ENCODE data around the gene RNFT2. TPM values are rescaled to one million over a fixed set of nuclear protein-coding genes. Genes with fewer than 3 reads are reported as not detected.
A peak's percentile ranks its signal among the peaks of the same experiment; 100 is the strongest.

RNFT2 gene
- polyA plus RNA-seq, 2 of the 4 experiments (the other 2 are of a cell fraction), result 2.6 to 7.2 TPM

- FAIRE-seq, result no peak
- Histone ChIP-seq H3K4me3 (peak overlapping the region; percentile 64; the same call in 2 of the 3 replicates), H3K9me3 (no peaks in the 10 kb centered on the region), H3K27ac (no peak overlapping the region; a peak in 1 of 6 replicates), H3K4me2 (peak overlapping the region; percentile 84), H3K4me1 (peaks cover 13% of the 10 kb centered on the region; the same call in 2 of the 3 replicates)
- TF ChIP-seq NFE2L2 (conservative IDR thresholded peaks at IDR 0.05; ENCODE audit: low read length), result no peak
- no peak for TF ChIP-seq CBX8 (IDR thresholded peaks at IDR 0.05)
- TF ChIP-seq HDAC2 (IDR thresholded peaks at IDR 0.05), result no peak
- no peak for TF ChIP-seq SMC3 (IDR thresholded peaks at IDR 0.05)
- TF ChIP-seq ZNF302 (CRISPR knock-in tag; IDR thresholded peaks at IDR 0.05), result no peak
- no peak for TF ChIP-seq TFCP2L1 (CRISPR knock-in tag; IDR thresholded peaks at IDR 0.05)
- no peak for TF ChIP-seq USF2 (IDR thresholded peaks at IDR 0.05)
- no peak for TF ChIP-seq FOXS1 (CRISPR knock-in tag; IDR thresholded peaks at IDR 0.05)
- TF ChIP-seq HEYL (CRISPR knock-in tag; IDR thresholded peaks at IDR 0.05), result no peak
- TF ChIP-seq, protein P1, sequence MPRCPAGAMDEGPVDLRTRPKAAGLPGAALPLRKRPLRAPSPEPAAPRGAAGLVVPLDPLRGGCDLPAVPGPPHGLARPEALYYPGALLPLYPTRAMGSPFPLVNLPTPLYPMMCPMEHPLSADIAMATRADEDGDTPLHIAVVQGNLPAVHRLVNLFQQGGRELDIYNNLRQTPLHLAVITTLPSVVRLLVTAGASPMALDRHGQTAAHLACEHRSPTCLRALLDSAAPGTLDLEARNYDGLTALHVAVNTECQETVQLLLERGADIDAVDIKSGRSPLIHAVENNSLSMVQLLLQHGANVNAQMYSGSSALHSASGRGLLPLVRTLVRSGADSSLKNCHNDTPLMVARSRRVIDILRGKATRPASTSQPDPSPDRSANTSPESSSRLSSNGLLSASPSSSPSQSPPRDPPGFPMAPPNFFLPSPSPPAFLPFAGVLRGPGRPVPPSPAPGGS (IDR thresholded peaks at IDR 0.05), result no peak
- no peak for TF ChIP-seq NPAS2 (CRISPR knock-in tag; IDR thresholded peaks at IDR 0.05; ENCODE audit: borderline replicate concordance)
- TF ChIP-seq EHMT2 (IDR thresholded peaks at IDR 0.05; ENCODE audit: low read depth), result no peak
- TF ChIP-seq CHD4 (IDR thresholded peaks at IDR 0.05; ENCODE audit: borderline replicate concordance), result no peak
- no peak for TF ChIP-seq JUN (IDR thresholded peaks at IDR 0.05)
- 80% methylated on average over 9 of the region's 9 CpGs for WGBS (ENCODE audit: missing lambda C conversion rate)
- POLR2A ChIA-PET, result no interaction called here
- CTCF ChIA-PET, result interaction anchor here (1.7 kb wide), 1 partner anchor 146 kb away, joined by 5 read pairs; no protein-coding TSS in a partner anchor
- no peak for ATAC-seq
- peak in 1 of 2 experiments; percentile 17 for DNase-seq (ENCODE audit: low read depth in 1 of 2, low spot score in 1 of 2)
These were observed 2.0 kb upstream of the RNFT2 start for GRCh38 chr12:116735951-116736599.

GRCh38 chr12:116736962-116737773 lies 947 bp upstream of the RNFT2 start:
- DNase-seq (ENCODE audit: low read depth in 1 of 2, low spot score in 1 of 2) (peak in 1 of 2 experiments; percentile 43), FAIRE-seq (no peak)
- CTCF ChIA-PET, result interaction anchor here (1.7 kb wide), 1 partner anchor 145 kb away, joined by 5 read pairs; no protein-coding TSS in a partner anchor

More at GRCh38 chr12:116736962-116737773, 947 bp upstream of the RNFT2 start:
- Histone ChIP-seq H3K4me3 (peak overlapping the region; percentile 64), H3K9me3 (no peaks in the 10 kb centered on the region), H3K27ac (peak overlapping the region; percentile 65 to 92), H3K4me1 (peaks cover 13% of the 10 kb centered on the region; the same call in 2 of the 3 replicates), H3K4me2 (peak overlapping the region; percentile 84)
- 2% methylated on average over 23 of the region's 24 CpGs for WGBS (ENCODE audit: missing lambda C conversion rate)
- 0 out of 6 replicates have a peak, but pooled peaks of 1 of the 2 experiments have one; percentile 20 for ATAC-seq
- TF ChIP-seq CHD4 (IDR thresholded peaks at IDR 0.05; ENCODE audit: borderline replicate concordance) (no peak), NPAS2 (CRISPR knock-in tag; IDR thresholded peaks at IDR 0.05; ENCODE audit: borderline replicate concordance) (no peak), ATOH8 (CRISPR knock-in tag; IDR thresholded peaks at IDR 0.05; ENCODE audit: low read depth) (no peak), KDM1A (IDR thresholded peaks at IDR 0.05; ENCODE audit: low read depth) (no peak), ZC3H11A (IDR thresholded peaks at IDR 0.05) (no peak), RAD21 (conservative IDR thresholded peaks at IDR 0.05 in 1 of 2, IDR thresholded peaks at IDR 0.05 in 1 of 2) (no peak), HDAC2 (IDR thresholded peaks at IDR 0.05) (no peak), CEBPB (IDR thresholded peaks at IDR 0.05) (no peak), RFX5 (IDR thresholded peaks at IDR 0.05) (no peak)
- POLR2A ChIA-PET, result interaction anchor here (0.6 kb wide), 1 partner anchor 124 kb away, joined by 3 read pairs; no protein-coding TSS in a partner anchor
